GM23338 (cell line): ENCODE measurements around the gene GRIK4. TPM values are rescaled to one million over a fixed set of nuclear protein-coding genes. Genes with fewer than 3 reads are reported as not detected.

Experiments
- ATAC-seq: fragments of 200-7000 bp; cut with Tn5 transposase; 3 replicates; pipeline ENCODE4 v1.9.1; 2020
- DNase-seq: peaks from one replicate; pipeline ENCODE4 v3.0.0-alpha.2; 2015; ENCODE audit warnings: low spot score
- H2AFZ ChIP-seq: fragments of 200-600 bp; sonication (generic); 2 replicates; pipeline ENCODE4 v1.8.0; 2016; ENCODE audit warnings: antibody characterized with exemption, mild to moderate bottlenecking, moderate library complexity
- H3F3A ChIP-seq: fragments of 200-600 bp; sonication (generic); replicated peaks from 2 replicates; pipeline ENCODE4 v1.8.0; 2017; ENCODE audit warnings: antibody characterized with exemption, mixed run types, low read depth
- H3K27ac ChIP-seq: fragments of 200-600 bp; sonication (generic); 2 replicates; pipeline ENCODE4 v1.6.1; 2016; ENCODE audit warnings: low read depth
- H3K27me3 ChIP-seq: fragments of 200-600 bp; sonication (generic); 2 replicates; pipeline ENCODE4 v1.8.0; 2016; ENCODE audit warnings: mild to moderate bottlenecking, mixed run types, moderate library complexity; ENCODE audit not compliant: insufficient read depth
- H3K36me3 ChIP-seq: fragments of 200-600 bp; sonication (generic); 2 replicates; pipeline ENCODE4 v1.8.0; 2016; ENCODE audit warnings: mild to moderate bottlenecking; ENCODE audit not compliant: insufficient read depth
- H3K4me1 ChIP-seq: fragments of 200-600 bp; sonication (generic); 2 replicates; pipeline ENCODE4 v1.8.0; 2016; ENCODE audit warnings: mild to moderate bottlenecking, moderate library complexity; ENCODE audit not compliant: insufficient read depth
- H3K4me2 ChIP-seq: fragments of 200-600 bp; sonication (generic); 2 replicates; pipeline ENCODE4 v1.7.1; 2017; ENCODE audit warnings: mixed run types
- H3K4me3 ChIP-seq: fragments of 200-600 bp; sonication (generic); 2 replicates; pipeline ENCODE4 v1.6.1; 2016; ENCODE audit warnings: mixed run types
- H3K79me2 ChIP-seq: fragments of 200-600 bp; sonication (generic); replicated peaks from 2 replicates; pipeline ENCODE4 v1.8.0; 2017; ENCODE audit warnings: mild to moderate bottlenecking; ENCODE audit not compliant: insufficient read depth
- H3K9me2 ChIP-seq: fragments of 200-600 bp; sonication (generic); 2 replicates; pipeline ENCODE4 v1.8.0; 2017; ENCODE audit not compliant: insufficient read depth
- H4K20me1 ChIP-seq: fragments of 200-600 bp; sonication (generic); replicated peaks from 2 replicates; pipeline ENCODE4 v1.8.0; 2017; ENCODE audit warnings: mild to moderate bottlenecking; ENCODE audit not compliant: insufficient read depth
- H3K27ac Mint-ChIP-seq: 2 replicates; pipeline ENCODE4 v1.8.0; 2020; ENCODE audit warnings: inconsistent platforms, mild to moderate bottlenecking, moderate library complexity, mixed read lengths
- H3K27me3 Mint-ChIP-seq: 3 replicates; pipeline ENCODE4 v1.8.0; 2022; ENCODE audit warnings: low read depth, mild to moderate bottlenecking, moderate library complexity, mixed read lengths, inconsistent platforms; ENCODE audit not compliant: insufficient read depth, poor library complexity
- H3K36me3 Mint-ChIP-seq: 3 replicates; pipeline ENCODE4 v1.8.0; 2021; ENCODE audit warnings: low read depth, mild to moderate bottlenecking, inconsistent platforms, moderate library complexity, mixed read lengths
- H3K4me1 Mint-ChIP-seq: 3 replicates; pipeline ENCODE4 v1.8.0; 2020; ENCODE audit warnings: mild to moderate bottlenecking, inconsistent platforms, mixed read lengths
- H3K4me3 Mint-ChIP-seq: 3 replicates; pipeline ENCODE4 v1.8.0; 2021; ENCODE audit warnings: moderate library complexity, mild to moderate bottlenecking, inconsistent platforms, mixed read lengths
- H3K9me3 Mint-ChIP-seq: 3 replicates; pipeline ENCODE4 v1.8.0; 2020; ENCODE audit warnings: moderate library complexity, mild to moderate bottlenecking, inconsistent platforms, mixed read lengths
- CREB1 ChIP-seq: fragments of 250-450 bp; sonication (Bioruptor Pico); IDR thresholded peaks from 2 replicates; pipeline ENCODE4 v1.5.0; 2020; ENCODE audit warnings: low read depth, mild to moderate bottlenecking, moderate library complexity
- EZH2 ChIP-seq: fragments of 200-600 bp; sonication (generic); IDR thresholded peaks from one replicate; pipeline ENCODE4 v1.8.0; 2017; ENCODE audit warnings: antibody characterized with exemption, mild to moderate bottlenecking, low read depth; ENCODE audit not compliant: unreplicated experiment
- JUNB ChIP-seq: IDR thresholded peaks from one replicate; pipeline ENCODE4 v1.6.1; 2016; ENCODE audit warnings: antibody characterized with exemption; ENCODE audit not compliant: unreplicated experiment
- NANOG ChIP-seq: IDR thresholded peaks from 2 replicates; pipeline ENCODE4 v1.6.1; 2016; ENCODE audit warnings: antibody characterized with exemption, borderline replicate concordance
- STAT1 ChIP-seq: IDR thresholded peaks from one replicate; pipeline ENCODE4 v1.6.1; 2016; ENCODE audit warnings: antibody characterized with exemption; ENCODE audit not compliant: unreplicated experiment
- ZNF114 ChIP-seq: fragments of 250-450 bp; sonication (Bioruptor Pico); IDR thresholded peaks from 2 replicates; pipeline ENCODE4 v1.5.0; 2020; ENCODE audit warnings: mild to moderate bottlenecking, moderate library complexity
- ZNF331 ChIP-seq: fragments of 250-450 bp; sonication (Bioruptor Pico); IDR thresholded peaks from 2 replicates; pipeline ENCODE4 v1.5.0; 2020; ENCODE audit warnings: low read depth, mild to moderate bottlenecking, moderate library complexity
- ZNF462 ChIP-seq: fragments of 250-450 bp; sonication (Bioruptor Pico); IDR thresholded peaks from 2 replicates; pipeline ENCODE4 v1.5.0; 2020; ENCODE audit warnings: mild to moderate bottlenecking, moderate library complexity
- polyA plus RNA-seq: library from polyadenylated mRNA; unstranded; fragments of >200 nt; fragmentation: Nextera tagmentation; extraction: Ambion mirVana; gene quantifications from 2 replicates; pipeline ENCODE4 v1.2.1, GENCODE V29; 2016
- total RNA-seq: library from RNA; depleted of rRNA; stranded (reverse); fragments of >200 nt; shearing (Covaris generic); gene quantifications from 2 replicates; pipeline ENCODE4 v1.2.3, GENCODE V29; 2014
- TF ChIP-seq, protein P1 (sequence below), 2 experiments: fragments of 200-600 bp in 1 of 2; sonication (generic) in 1 of 2; conservative IDR thresholded peaks; 2 replicates each; pipeline versions ENCODE4 v1.5.1 to v1.6.1; 2016 to 2017; ENCODE audit warnings: antibody characterized with exemption in 2 of 2, low read depth in 2 of 2, mild to moderate bottlenecking in 2 of 2, moderate library complexity in 1 of 2
- TF ChIP-seq, protein P2 (sequence below): IDR thresholded peaks from 2 replicates; pipeline ENCODE4 v1.6.1; 2016; ENCODE audit warnings: antibody characterized with exemption

Gene GRIK4
- total and polyA plus RNA-seq, 2 experiments from 2014 or later: 0.63 to 2.2 TPM

GRCh38 chr11:120906766-120907165 is 395.2 kb downstream of the GRIK4 start (continued):
- no peak for TF ChIP-seq ZNF462 (CRISPR knock-in tag)
- no peak for TF ChIP-seq JUNB
- TF ChIP-seq, protein P1, sequence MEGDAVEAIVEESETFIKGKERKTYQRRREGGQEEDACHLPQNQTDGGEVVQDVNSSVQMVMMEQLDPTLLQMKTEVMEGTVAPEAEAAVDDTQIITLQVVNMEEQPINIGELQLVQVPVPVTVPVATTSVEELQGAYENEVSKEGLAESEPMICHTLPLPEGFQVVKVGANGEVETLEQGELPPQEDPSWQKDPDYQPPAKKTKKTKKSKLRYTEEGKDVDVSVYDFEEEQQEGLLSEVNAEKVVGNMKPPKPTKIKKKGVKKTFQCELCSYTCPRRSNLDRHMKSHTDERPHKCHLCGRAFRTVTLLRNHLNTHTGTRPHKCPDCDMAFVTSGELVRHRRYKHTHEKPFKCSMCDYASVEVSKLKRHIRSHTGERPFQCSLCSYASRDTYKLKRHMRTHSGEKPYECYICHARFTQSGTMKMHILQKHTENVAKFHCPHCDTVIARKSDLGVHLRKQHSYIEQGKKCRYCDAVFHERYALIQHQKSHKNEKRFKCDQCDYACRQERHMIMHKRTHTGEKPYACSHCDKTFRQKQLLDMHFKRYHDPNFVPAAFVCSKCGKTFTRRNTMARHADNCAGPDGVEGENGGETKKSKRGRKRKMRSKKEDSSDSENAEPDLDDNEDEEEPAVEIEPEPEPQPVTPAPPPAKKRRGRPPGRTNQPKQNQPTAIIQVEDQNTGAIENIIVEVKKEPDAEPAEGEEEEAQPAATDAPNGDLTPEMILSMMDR (conservative IDR thresholded peaks at IDR 0.05; ENCODE audit: low read depth in 2 of 2): no peak

- H3K27ac Mint-ChIP-seq: no peak overlapping the region
- no peak overlapping the region for H3K27ac ChIP-seq
- H3K4me1 ChIP-seq: no peaks in the 10 kb centered on the region
- H3K36me3 ChIP-seq: no peaks in the 10 kb centered on the region
- no peak for ATAC-seq
- 0 out of 2 replicates have a peak, but pooled peaks cover 3% of the 10 kb centered on the region for H3K9me2 ChIP-seq
- no peak overlapping the region for H3K4me3 ChIP-seq
- no peak overlapping the region for H3K4me3 Mint-ChIP-seq
- H3K27me3 ChIP-seq: no peaks in the 10 kb centered on the region
- 0 out of 3 replicates have a peak, but pooled peaks cover 3% of the 10 kb centered on the region for H3K36me3 Mint-ChIP-seq
- H4K20me1 ChIP-seq: no peaks in the 10 kb centered on the region
- TF ChIP-seq STAT1: no peak
- TF ChIP-seq EZH2: no peak
- no peak for TF ChIP-seq ZNF114 (CRISPR knock-in tag)
- TF ChIP-seq, protein P2, sequence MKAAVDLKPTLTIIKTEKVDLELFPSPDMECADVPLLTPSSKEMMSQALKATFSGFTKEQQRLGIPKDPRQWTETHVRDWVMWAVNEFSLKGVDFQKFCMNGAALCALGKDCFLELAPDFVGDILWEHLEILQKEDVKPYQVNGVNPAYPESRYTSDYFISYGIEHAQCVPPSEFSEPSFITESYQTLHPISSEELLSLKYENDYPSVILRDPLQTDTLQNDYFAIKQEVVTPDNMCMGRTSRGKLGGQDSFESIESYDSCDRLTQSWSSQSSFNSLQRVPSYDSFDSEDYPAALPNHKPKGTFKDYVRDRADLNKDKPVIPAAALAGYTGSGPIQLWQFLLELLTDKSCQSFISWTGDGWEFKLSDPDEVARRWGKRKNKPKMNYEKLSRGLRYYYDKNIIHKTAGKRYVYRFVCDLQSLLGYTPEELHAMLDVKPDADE: no peak
- TF ChIP-seq CREB1 (CRISPR knock-in tag): no peak
- TF ChIP-seq NANOG: no peak
- TF ChIP-seq ZNF331: no peak
- TF ChIP-seq, protein P1 (conservative IDR thresholded peaks at IDR 0.05; ENCODE audit: low read depth in 2 of 2): no peak
- no peaks in the 10 kb centered on the region for H3F3A ChIP-seq
- no peaks in the 10 kb centered on the region for H3K79me2 ChIP-seq
- no peak overlapping the region for H3K4me2 ChIP-seq
- peaks cover 5% of the 10 kb centered on the region for H3K27me3 Mint-ChIP-seq
- no peak overlapping the region for H2AFZ ChIP-seq
- H3K4me1 Mint-ChIP-seq: peaks cover 8% of the 10 kb centered on the region
- no peak for DNase-seq
- no peaks in the 10 kb centered on the region for H3K9me3 Mint-ChIP-seq
Measured at GRCh38 chr11:120907971-120908370, 396.4 kb downstream of the GRIK4 start.
